Pancreas (tissue), 10 donors: Measurements from ENCODE around the gene CXXC5. TPM values are rescaled to one million over a fixed set of nuclear protein-coding genes. Genes with fewer than 3 reads are reported as not detected.

Experiments used
- ATAC-seq, 4 donors: fragments of 200-7000 bp; cut with Tn5 transposase; one replicate each; pipeline versions ENCODE4 v1.8.0 to v1.9.1; 2020; ENCODE audit warnings: mild to moderate bottlenecking in 4 of 4, moderate library complexity in 4 of 4
- DNase-seq, 6 donors: peaks; one replicate each; pipeline ENCODE4 v3.0.0-alpha.2; 2020
- FAIRE-seq: peaks from 2 replicates; lab custom pipeline; 2012; peaks lifted over from hg19 to GRCh38; lab: Jason Lieb, UNC
- H3K27ac ChIP-seq, 4 donors: fragments of 200-600 bp; sonication (generic); 1 replicate in 3 of 4; 2 replicates in 1 of 4; pipeline versions ENCODE4 v1.5.0 to v1.8.0; 2020
- H3K27me3 ChIP-seq, 4 donors: fragments of 200-600 bp; one replicate each; pipeline ENCODE4 v1.8.0; 2021
- H3K36me3 ChIP-seq, 3 donors: fragments of 200-600 bp; sonication (generic) in 1 of 3; one replicate each; pipeline versions ENCODE4 v1.5.0 to v1.8.0; 2020 to 2021
- H3K4me1 ChIP-seq, 3 donors: fragments of 200-600 bp; one replicate each; pipeline ENCODE4 v1.8.0; 2021
- H3K4me3 ChIP-seq, 4 donors: fragments of 200-600 bp; sonication (generic) in 2 of 4; one replicate each; pipeline versions ENCODE4 v1.5.0 to v1.8.0; 2020 to 2021
- H3K9me3 ChIP-seq, 4 donors: fragments of 200-600 bp; one replicate each; pipeline ENCODE4 v1.8.0; 2021
- WGBS, 2 donors: extraction: QIAGEN DNeasy Blood & Tissue Kit; methylation state at CpG; one replicate each; pipeline ENCODE4 v1.1.7; 2013; 5-methylcytosine and 5-hydroxymethylcytosine counted together
- intact Hi-C, 3 donors: fragments of 100-400 bp; cut with DNase I; formaldehyde crosslinking; loops; one replicate each; pipeline versions ENCODE4 v1.11.1 to v1.14.2; 2022
- polyA plus RNA-seq, 2 donors: library from polyadenylated mRNA; stranded (reverse); fragments of 200-250 nt; gene quantifications; one replicate each; pipeline ENCODE4 v1.2.3, GENCODE V29; 2013
- total RNA-seq, 6 donors: library from RNA; stranded (reverse); fragmentation: NEBNext Ultra II Directional in 4 of 6; extraction: Animal tissue kit (Norgen Biotek cat#: 25700) in 4 of 6; gene quantifications; one replicate each; pipeline versions ENCODE4 v1.2.1 to v1.2.4, GENCODE V29; 2021 to 2023
- TF ChIP-seq, protein P1 (sequence below), 4 donors: fragments of 200-600 bp; sonication (generic) in 3 of 4; IDR thresholded peaks; one replicate each; pipeline versions ENCODE4 v1.5.0 to v1.8.0; 2021; ENCODE audit warnings: antibody characterized with exemption in 4 of 4
- donor health status: healthy with polysubstance abuse.
- donor health status: DM: no; HTN: no; CAD: no; lungs with moderate emphysema.
- donor health status: DM: no; HTN: no; CAD: no.
- donor health status: control.
- donor health status: control.
- donor health status: Bipolar disorder and iron deficiency.
- donor health status: DM: yes; HTN: yes; CAD: no.
- donor health status: DM: no; HTN: no; CAD: no.
- donor health status: DM: no; HTN: no; CAD: no.
- donor health status: DM: yes; HTN: yes; CAD: no.

Gene CXXC5
- total and polyA plus RNA-seq, 8 donors, result 33.0 to 70.5 (median 44.1) TPM

GRCh38 chr5:139667001-139667729 lies 19.0 kb downstream of the CXXC5 start:
- DNase-seq (no peak), ATAC-seq (no peak), FAIRE-seq (no peak)
- H3K27me3 ChIP-seq, result no peaks in the 10 kb centered on the region
- H3K4me3 ChIP-seq, result no peak overlapping the region
- TF ChIP-seq, protein P1, sequence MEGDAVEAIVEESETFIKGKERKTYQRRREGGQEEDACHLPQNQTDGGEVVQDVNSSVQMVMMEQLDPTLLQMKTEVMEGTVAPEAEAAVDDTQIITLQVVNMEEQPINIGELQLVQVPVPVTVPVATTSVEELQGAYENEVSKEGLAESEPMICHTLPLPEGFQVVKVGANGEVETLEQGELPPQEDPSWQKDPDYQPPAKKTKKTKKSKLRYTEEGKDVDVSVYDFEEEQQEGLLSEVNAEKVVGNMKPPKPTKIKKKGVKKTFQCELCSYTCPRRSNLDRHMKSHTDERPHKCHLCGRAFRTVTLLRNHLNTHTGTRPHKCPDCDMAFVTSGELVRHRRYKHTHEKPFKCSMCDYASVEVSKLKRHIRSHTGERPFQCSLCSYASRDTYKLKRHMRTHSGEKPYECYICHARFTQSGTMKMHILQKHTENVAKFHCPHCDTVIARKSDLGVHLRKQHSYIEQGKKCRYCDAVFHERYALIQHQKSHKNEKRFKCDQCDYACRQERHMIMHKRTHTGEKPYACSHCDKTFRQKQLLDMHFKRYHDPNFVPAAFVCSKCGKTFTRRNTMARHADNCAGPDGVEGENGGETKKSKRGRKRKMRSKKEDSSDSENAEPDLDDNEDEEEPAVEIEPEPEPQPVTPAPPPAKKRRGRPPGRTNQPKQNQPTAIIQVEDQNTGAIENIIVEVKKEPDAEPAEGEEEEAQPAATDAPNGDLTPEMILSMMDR (IDR thresholded peaks at IDR 0.05), result no peak
- intact Hi-C loops, result no loop called here
- peaks cover 80 to 97% (median 88%) of the 10 kb centered on the region in 3 donors for H3K4me1 ChIP-seq
- H3K36me3 ChIP-seq, result no peaks in the 10 kb centered on the region
- H3K9me3 ChIP-seq, result no peaks in the 10 kb centered on the region
- H3K27ac ChIP-seq, result peak overlapping the region; percentile 60 to 90 (median 80)
- 45 to 54% methylated on average over 2 of the region's 2 CpGs for WGBS, 2 donors

DNA sequence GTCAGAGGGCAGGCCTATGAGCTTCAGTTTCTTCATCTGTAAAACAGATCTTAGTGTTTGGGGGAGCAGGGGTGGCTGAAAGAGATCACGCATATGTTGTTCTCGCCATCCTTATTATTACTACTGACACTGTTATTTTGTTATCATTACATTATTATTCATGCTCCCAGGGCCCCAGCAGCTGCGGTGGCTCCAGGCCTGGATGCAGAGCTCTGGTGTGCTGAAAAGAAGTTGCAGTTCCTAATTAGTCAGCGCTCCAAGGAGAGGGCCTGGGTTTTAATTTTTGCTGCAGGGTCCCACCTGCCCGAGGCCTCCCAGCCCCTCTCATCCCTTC lies 19.5 kb downstream of the CXXC5 start:
- WGBS, 2 donors, result 29 to 30% methylated on average over 5 of the region's 5 CpGs
- Histone ChIP-seq H3K36me3 (no peaks in the 10 kb centered on the region), H3K27ac (peak overlapping the region; percentile 60 to 90 (median 80)), H3K27me3 (no peaks in the 10 kb centered on the region), H3K9me3 (no peaks in the 10 kb centered on the region), H3K4me3 (peak overlapping the region in 3 of 4 donors; percentile 24 to 47 (median 33)), H3K4me1 (peaks cover 81 to 97% (median 84%) of the 10 kb centered on the region in 3 donors)
- intact Hi-C loops, result no loop called here
- FAIRE-seq, result no peak
- peak in 1 of 6 donors; percentile 58 for DNase-seq
- no peak for ATAC-seq
- TF ChIP-seq, protein P1 (IDR thresholded peaks at IDR 0.05), result no peak

GRCh38 chr5:139668064-139668880 lies 20.1 kb downstream of the CXXC5 start:
- Histone ChIP-seq H3K9me3 (no peaks in the 10 kb centered on the region), H3K36me3 (no peaks in the 10 kb centered on the region), H3K27me3 (no peaks in the 10 kb centered on the region), H3K27ac (peak overlapping the region; percentile 60 to 90 (median 80)), H3K4me1 (peaks cover 79 to 97% (median 83%) of the 10 kb centered on the region in 3 donors), H3K4me3 (peak overlapping the region; percentile 0 to 47 (median 28))
- DNase-seq, result peak in 3 of 6 donors; percentile 67 to 83 (median 79)
- TF ChIP-seq, protein P1 (IDR thresholded peaks at IDR 0.05), result no peak
- FAIRE-seq, result no peak
- 3 to 4% methylated on average over 49 to 55 of the region's 55 CpGs for WGBS, 2 donors
- peak; percentile 8 to 47 (median 14) for ATAC-seq
- intact Hi-C loops, result no loop called here

- WGBS, 2 donors, result 46 to 49% methylated on average over 18 of the region's 18 CpGs
- Histone ChIP-seq H3K27me3 (no peaks in the 10 kb centered on the region), H3K9me3 (no peaks in the 10 kb centered on the region), H3K4me3 (peak overlapping the region in 2 of 4 donors; percentile 33 to 47), H3K4me1 (peaks cover 80 to 96% (median 87%) of the 10 kb centered on the region in 3 donors), H3K36me3 (no peaks in the 10 kb centered on the region), H3K27ac (peak overlapping the region; percentile 60 to 90 (median 80))
- TF ChIP-seq, protein P1 (IDR thresholded peaks at IDR 0.05), result no peak
- FAIRE-seq, result no peak
- peak in 3 of 6 donors; percentile 38 to 61 (median 44) for DNase-seq
- no peak for ATAC-seq
- intact Hi-C loops, result no loop called here
These were observed 20.9 kb downstream of the CXXC5 start for GRCh38 chr5:139668924-139669661.
